DND-41 (cell line): Measurements from ENCODE around the gene CEP68.

Source experiments
- EZH2 ChIP-seq: IDR thresholded peaks from 3 replicates; pipeline ENCODE4 v1.6.1; 2012; ENCODE audit warnings: borderline replicate concordance, low read depth, mild to moderate bottlenecking, moderate library complexity, low read length, inconsistent platforms; ENCODE audit not compliant: severe bottlenecking
- TF ChIP-seq, protein P1 (sequence below): IDR thresholded peaks from 2 replicates; pipeline ENCODE4 v1.5.1; 2012; ENCODE audit warnings: borderline replicate concordance, low read length, moderate library complexity, mild to moderate bottlenecking; ENCODE audit not compliant: poor library complexity, severe bottlenecking; ENCODE audit errors: extremely low read depth

DNA sequence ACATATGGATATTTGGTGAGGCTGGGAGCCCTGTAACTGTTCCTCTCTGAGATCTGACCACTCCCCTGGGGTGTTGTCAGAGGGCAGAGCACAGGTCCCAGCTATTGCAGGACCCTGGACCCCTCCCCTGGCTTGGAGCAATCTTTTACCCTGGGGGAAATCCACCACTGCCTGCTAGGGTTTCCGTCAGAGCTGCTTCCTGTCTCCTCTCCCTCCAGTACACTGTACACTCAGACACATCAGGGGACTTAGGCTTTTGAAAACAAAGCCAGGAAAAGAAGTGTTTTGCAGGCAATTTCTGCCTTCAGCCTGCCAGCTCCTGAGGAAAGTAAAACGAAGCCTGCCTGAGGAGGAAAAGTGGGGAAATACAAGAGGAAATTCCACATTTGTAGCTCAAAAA lies 13.2 kb upstream of the CEP68 start:
- TF ChIP-seq, protein P1, sequence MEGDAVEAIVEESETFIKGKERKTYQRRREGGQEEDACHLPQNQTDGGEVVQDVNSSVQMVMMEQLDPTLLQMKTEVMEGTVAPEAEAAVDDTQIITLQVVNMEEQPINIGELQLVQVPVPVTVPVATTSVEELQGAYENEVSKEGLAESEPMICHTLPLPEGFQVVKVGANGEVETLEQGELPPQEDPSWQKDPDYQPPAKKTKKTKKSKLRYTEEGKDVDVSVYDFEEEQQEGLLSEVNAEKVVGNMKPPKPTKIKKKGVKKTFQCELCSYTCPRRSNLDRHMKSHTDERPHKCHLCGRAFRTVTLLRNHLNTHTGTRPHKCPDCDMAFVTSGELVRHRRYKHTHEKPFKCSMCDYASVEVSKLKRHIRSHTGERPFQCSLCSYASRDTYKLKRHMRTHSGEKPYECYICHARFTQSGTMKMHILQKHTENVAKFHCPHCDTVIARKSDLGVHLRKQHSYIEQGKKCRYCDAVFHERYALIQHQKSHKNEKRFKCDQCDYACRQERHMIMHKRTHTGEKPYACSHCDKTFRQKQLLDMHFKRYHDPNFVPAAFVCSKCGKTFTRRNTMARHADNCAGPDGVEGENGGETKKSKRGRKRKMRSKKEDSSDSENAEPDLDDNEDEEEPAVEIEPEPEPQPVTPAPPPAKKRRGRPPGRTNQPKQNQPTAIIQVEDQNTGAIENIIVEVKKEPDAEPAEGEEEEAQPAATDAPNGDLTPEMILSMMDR = no peak
- TF ChIP-seq EZH2 = no peak
